Parietal lobe (tissue), 2 donors: ENCODE measurements around the gene SHMT2. TPM values are rescaled to one million over a fixed set of nuclear protein-coding genes. Genes with fewer than 3 reads are reported as not detected.

ENCODE experiments used
- small RNA-seq: library from RNA; depleted of rRNA; stranded (forward); fragments of <200 nt; gene quantifications from one replicate; pipeline ENCODE3, GENCODE V24; 2014; ENCODE audit warnings: low replicate concordance
- total RNA-seq: library from RNA; depleted of rRNA; stranded (reverse); fragments of >200 nt; gene quantifications from one replicate; pipeline ENCODE4 v1.2.3, GENCODE V29; 2014

Gene SHMT2
- 32.2 TPM for total RNA-seq

GRCh38 chr12:57229634-57230380 lies at the start of gene SHMT2:
Gene SHMT2, plus strand, starts transcription at chr12:57229711. Its CDS starts 68 bp downstream, at chr12:57229779.

GRCh38 chr12:57216014-57216911 lies 13.2 kb upstream of the SHMT2 start, which contains the start of gene NXPH4:
Gene NXPH4, plus strand, starts transcription at chr12:57216794. Its CDS starts 176 bp downstream, at chr12:57216970.

DNA sequence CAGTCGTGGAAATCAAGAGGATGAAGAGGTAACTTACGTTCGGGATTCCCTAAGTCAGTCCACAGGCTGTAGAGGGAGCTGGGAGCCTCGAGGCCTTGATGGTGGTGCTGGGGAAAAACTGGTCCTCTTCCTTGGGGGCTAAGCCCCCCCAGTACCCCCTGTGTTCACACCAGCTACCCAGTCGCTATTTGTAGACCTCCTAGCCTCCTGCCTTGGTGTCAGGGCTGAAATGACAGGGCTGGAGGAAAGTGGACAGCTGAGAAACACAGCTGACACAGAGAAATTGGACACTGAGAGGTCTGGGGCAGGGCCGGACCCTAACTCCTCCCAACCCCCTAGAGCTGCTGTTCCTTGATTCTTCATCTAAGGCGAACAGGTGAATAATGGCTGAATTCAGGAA lies 21.4 kb downstream of the SHMT2 start, which contains the start of gene STAC3:
STAC3 (minus strand) TSS at position 232 of the 400 bp plus-strand sequence. CDS start 1,551 bp downstream, outside the sequence.

Small RNA genes within 50 kb of the gene (small RNA-seq; reads per million reads assigned to genes)
- gene MIR1228 = not detected

Other genes starting within 250 kb of the SHMT2 start
- 14.7 TPM for gene ZBTB39, start 223.2 kb upstream of the SHMT2 start, total RNA-seq
- 0.94 TPM for gene TAC3, start 213.2 kb upstream of the SHMT2 start, total RNA-seq
- not detected for gene MYO1A, start 179.6 kb upstream of the SHMT2 start, total RNA-seq
- 10.3 TPM for gene NEMP1, start 150.9 kb upstream of the SHMT2 start, total RNA-seq
- 25.0 TPM for gene NAB2, start 140.6 kb upstream of the SHMT2 start, total RNA-seq
- gene STAT6, start 118.3 kb upstream of the SHMT2 start, total RNA-seq = 3.1 TPM
- gene LRP1, start 101.2 kb upstream of the SHMT2 start, total RNA-seq = 135 TPM
- gene LRP1-AS, start 82.1 kb upstream of the SHMT2 start, total RNA-seq = not detected
- gene NXPH4, start 12.9 kb upstream of the SHMT2 start, total RNA-seq = 1.6 TPM
- 0.94 TPM for gene STAC3, start 21.5 kb downstream of the SHMT2 start, total RNA-seq
- 38.5 TPM for gene R3HDM2, start 201.3 kb downstream of the SHMT2 start, total RNA-seq
- gene INHBC, start 205.1 kb downstream of the SHMT2 start, total RNA-seq = not detected
- gene INHBE, start 225.6 kb downstream of the SHMT2 start, total RNA-seq = not detected
- 0.63 TPM for gene GLI1, start 230.1 kb downstream of the SHMT2 start, total RNA-seq